SK-N-SH treated with all-trans-retinoic acid at 6 μM for 48 hours (cell line): Measurements from ENCODE around the gene TRIM33.

Experiments used
- ATAC-seq: fragments of 200-7000 bp; cut with Tn5 transposase; 3 replicates; pipeline ENCODE4 v1.9.1; 2020; ENCODE audit warnings: mild to moderate bottlenecking, moderate library complexity
- ARNTL ChIP-seq: fragments of 450-650 bp; formaldehyde crosslinking; IDR thresholded peaks from 2 replicates; pipeline ENCODE4 v1.5.0; 2020; ENCODE audit warnings: low read depth, mild to moderate bottlenecking, moderate library complexity, borderline replicate concordance
- BACH2 ChIP-seq: fragments of 250-450 bp; sonication (Bioruptor Pico); IDR thresholded peaks from 2 replicates; pipeline ENCODE4 v1.9.0; 2021; ENCODE audit warnings: mild to moderate bottlenecking, borderline replicate concordance
- CREB5 ChIP-seq: fragments of 250-450 bp; sonication (Bioruptor Pico); IDR thresholded peaks from 2 replicates; pipeline ENCODE4 v1.5.1; 2020; ENCODE audit warnings: low read depth, mild to moderate bottlenecking, moderate library complexity
- CSDC2 ChIP-seq: fragments of 250-450 bp; sonication (Bioruptor Pico); IDR thresholded peaks from 2 replicates; pipeline ENCODE4 v1.5.0; 2020; ENCODE audit warnings: mild to moderate bottlenecking, moderate library complexity
- ESRRG ChIP-seq: fragments of 250-450 bp; sonication (Bioruptor Pico); IDR thresholded peaks from 2 replicates; pipeline ENCODE4 v1.6.1; 2021; ENCODE audit warnings: mild to moderate bottlenecking
- ISL1 ChIP-seq: fragments of 250-450 bp; sonication (Bioruptor Pico); IDR thresholded peaks from 2 replicates; pipeline ENCODE4 v2.1.2; 2022; ENCODE audit warnings: mild to moderate bottlenecking, moderate library complexity
- OSR1 ChIP-seq: fragments of 250-450 bp; sonication (Bioruptor Pico); IDR thresholded peaks from 2 replicates; pipeline ENCODE4 v1.8.0; 2022; ENCODE audit warnings: moderate library complexity, mild to moderate bottlenecking, inconsistent platforms
- RARB ChIP-seq: fragments of 250-450 bp; sonication (Bioruptor Pico); IDR thresholded peaks from 2 replicates; pipeline ENCODE4 v1.8.0; 2021; ENCODE audit warnings: mild to moderate bottlenecking, moderate library complexity
- SNAI2 ChIP-seq: fragments of 250-450 bp; sonication (Bioruptor Pico); IDR thresholded peaks from 2 replicates; pipeline ENCODE4 v1.5.0; 2020; ENCODE audit warnings: mild to moderate bottlenecking, moderate library complexity
- TCF4 ChIP-seq: fragments of 250-450 bp; sonication (Bioruptor Pico); IDR thresholded peaks from 2 replicates; pipeline ENCODE4 v1.8.0; 2021; ENCODE audit warnings: mild to moderate bottlenecking, moderate library complexity, borderline replicate concordance
- TOX ChIP-seq: fragments of 250-450 bp; sonication (Bioruptor Pico); IDR thresholded peaks from 2 replicates; pipeline ENCODE4 v1.8.0; 2021; ENCODE audit warnings: mild to moderate bottlenecking, moderate library complexity, borderline replicate concordance
- TSHZ2 ChIP-seq: fragments of 250-450 bp; sonication (Bioruptor Pico); IDR thresholded peaks from 2 replicates; pipeline ENCODE4 v1.5.0; 2020; ENCODE audit warnings: mild to moderate bottlenecking, moderate library complexity
- ZC3H10 ChIP-seq: fragments of 250-450 bp; sonication (Bioruptor Pico); IDR thresholded peaks from 2 replicates; pipeline ENCODE4 v1.5.1; 2021; ENCODE audit warnings: mild to moderate bottlenecking, moderate library complexity
- ZFP3 ChIP-seq: fragments of 250-450 bp; sonication (Bioruptor Pico); IDR thresholded peaks from 2 replicates; pipeline ENCODE4 v1.5.0; 2020; ENCODE audit warnings: mild to moderate bottlenecking, moderate library complexity
- ZFP30 ChIP-seq: fragments of 450-650 bp; formaldehyde crosslinking; IDR thresholded peaks from 2 replicates; pipeline ENCODE4 v1.5.0; 2022; ENCODE audit warnings: mild to moderate bottlenecking, moderate library complexity
- ZNF565 ChIP-seq: fragments of 450-650 bp; formaldehyde crosslinking; conservative IDR thresholded peaks from 2 replicates; pipeline ENCODE4 v1.5.0; 2020; ENCODE audit warnings: low read depth, mild to moderate bottlenecking, moderate library complexity
- ZNF70 ChIP-seq: fragments of 450-650 bp; formaldehyde crosslinking; IDR thresholded peaks from 2 replicates; pipeline ENCODE4 v1.5.0; 2020; ENCODE audit warnings: mild to moderate bottlenecking, moderate library complexity
- ZNF8 ChIP-seq: fragments of 450-650 bp; formaldehyde crosslinking; IDR thresholded peaks from 2 replicates; pipeline ENCODE4 v1.5.0; 2020; ENCODE audit warnings: mild to moderate bottlenecking, moderate library complexity
- TF ChIP-seq, protein P1 (sequence below): fragments of 250-450 bp; sonication (Bioruptor Pico); IDR thresholded peaks from 2 replicates; pipeline ENCODE4 v1.8.0; 2021; ENCODE audit warnings: low read depth, mild to moderate bottlenecking, moderate library complexity, borderline replicate concordance
- TF ChIP-seq, protein P2 (sequence below): fragments of 250-450 bp; sonication (Bioruptor Pico); IDR thresholded peaks from 2 replicates; pipeline ENCODE4 v1.8.0; 2020; ENCODE audit warnings: mild to moderate bottlenecking, moderate library complexity, borderline replicate concordance
- TF ChIP-seq, protein P3 (sequence below): fragments of 250-450 bp; sonication (Bioruptor Pico); IDR thresholded peaks from 2 replicates; pipeline ENCODE4 v1.5.1; 2021; ENCODE audit warnings: mild to moderate bottlenecking, moderate library complexity

The TRIM33 gene

GRCh38 chr1:114545315-114545714 is 34.3 kb upstream of the TRIM33 start:
- no peak for ATAC-seq
- TF ChIP-seq ESRRG (CRISPR knock-in tag) (no peak), ZFP30 (CRISPR knock-in tag) (no peak), ISL1 (CRISPR knock-in tag) (no peak), OSR1 (no peak), ARNTL (no peak), CSDC2 (CRISPR knock-in tag) (no peak), ZFP3 (no peak), SNAI2 (CRISPR knock-in tag) (no peak), ZNF565 (CRISPR knock-in tag) (no peak), TSHZ2 (CRISPR knock-in tag) (no peak), RARB (CRISPR knock-in tag) (no peak), TOX (CRISPR knock-in tag) (no peak), TCF4 (CRISPR knock-in tag) (no peak), ZNF70 (no peak), ZNF8 (no peak)
- TF ChIP-seq, protein P1, sequence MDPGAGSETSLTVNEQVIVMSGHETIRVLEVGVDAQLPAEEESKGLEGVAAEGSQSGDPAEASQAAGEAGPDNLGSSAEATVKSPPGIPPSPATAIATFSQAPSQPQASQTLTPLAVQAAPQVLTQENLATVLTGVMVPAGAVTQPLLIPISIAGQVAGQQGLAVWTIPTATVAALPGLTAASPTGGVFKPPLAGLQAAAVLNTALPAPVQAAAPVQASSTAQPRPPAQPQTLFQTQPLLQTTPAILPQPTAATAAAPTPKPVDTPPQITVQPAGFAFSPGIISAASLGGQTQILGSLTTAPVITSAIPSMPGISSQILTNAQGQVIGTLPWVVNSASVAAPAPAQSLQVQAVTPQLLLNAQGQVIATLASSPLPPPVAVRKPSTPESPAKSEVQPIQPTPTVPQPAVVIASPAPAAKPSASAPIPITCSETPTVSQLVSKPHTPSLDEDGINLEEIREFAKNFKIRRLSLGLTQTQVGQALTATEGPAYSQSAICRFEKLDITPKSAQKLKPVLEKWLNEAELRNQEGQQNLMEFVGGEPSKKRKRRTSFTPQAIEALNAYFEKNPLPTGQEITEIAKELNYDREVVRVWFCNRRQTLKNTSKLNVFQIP (CRISPR knock-in tag) = no peak

DNA sequence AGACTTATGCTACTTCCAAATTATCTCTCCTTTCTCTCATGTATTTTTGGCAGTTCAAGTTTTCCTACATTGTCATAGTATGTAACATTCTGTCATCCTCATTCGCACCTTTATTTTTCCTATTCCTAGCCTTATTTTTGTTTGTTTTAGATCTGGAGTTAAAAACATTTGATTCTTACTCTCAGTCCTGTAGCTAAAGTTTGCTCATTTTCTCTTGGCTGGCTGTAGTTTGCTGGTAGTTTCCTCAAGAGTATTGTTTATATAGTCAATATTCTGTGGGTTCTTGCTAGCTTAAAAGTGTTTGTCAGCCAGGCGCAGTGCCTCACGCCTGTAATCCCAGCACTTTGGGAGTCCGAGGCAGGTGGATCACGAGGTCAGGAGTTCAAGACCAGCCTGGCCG is 29.8 kb upstream of the TRIM33 start:
- TF ChIP-seq ARNTL = no peak
- TF ChIP-seq ISL1 (CRISPR knock-in tag) = no peak
- no peak for TF ChIP-seq CREB5 (CRISPR knock-in tag)
- TF ChIP-seq, protein P1 (CRISPR knock-in tag) = no peak
- no peak for TF ChIP-seq BACH2 (CRISPR knock-in tag)
- no peak for TF ChIP-seq CSDC2 (CRISPR knock-in tag)
- TF ChIP-seq ZFP30 (CRISPR knock-in tag) = no peak
- TF ChIP-seq ESRRG (CRISPR knock-in tag) = no peak
- TF ChIP-seq, protein P2, sequence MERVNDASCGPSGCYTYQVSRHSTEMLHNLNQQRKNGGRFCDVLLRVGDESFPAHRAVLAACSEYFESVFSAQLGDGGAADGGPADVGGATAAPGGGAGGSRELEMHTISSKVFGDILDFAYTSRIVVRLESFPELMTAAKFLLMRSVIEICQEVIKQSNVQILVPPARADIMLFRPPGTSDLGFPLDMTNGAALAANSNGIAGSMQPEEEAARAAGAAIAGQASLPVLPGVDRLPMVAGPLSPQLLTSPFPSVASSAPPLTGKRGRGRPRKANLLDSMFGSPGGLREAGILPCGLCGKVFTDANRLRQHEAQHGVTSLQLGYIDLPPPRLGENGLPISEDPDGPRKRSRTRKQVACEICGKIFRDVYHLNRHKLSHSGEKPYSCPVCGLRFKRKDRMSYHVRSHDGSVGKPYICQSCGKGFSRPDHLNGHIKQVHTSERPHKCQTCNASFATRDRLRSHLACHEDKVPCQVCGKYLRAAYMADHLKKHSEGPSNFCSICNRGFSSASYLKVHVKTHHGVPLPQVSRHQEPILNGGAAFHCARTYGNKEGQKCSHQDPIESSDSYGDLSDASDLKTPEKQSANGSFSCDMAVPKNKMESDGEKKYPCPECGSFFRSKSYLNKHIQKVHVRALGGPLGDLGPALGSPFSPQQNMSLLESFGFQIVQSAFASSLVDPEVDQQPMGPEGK (CRISPR knock-in tag) = no peak
- no peak for TF ChIP-seq TSHZ2 (CRISPR knock-in tag)
- TF ChIP-seq SNAI2 (CRISPR knock-in tag) = no peak
- no peak for TF ChIP-seq OSR1
- no peak for TF ChIP-seq ZC3H10 (CRISPR knock-in tag)
- TF ChIP-seq ZNF8 = no peak
- TF ChIP-seq, protein P3, sequence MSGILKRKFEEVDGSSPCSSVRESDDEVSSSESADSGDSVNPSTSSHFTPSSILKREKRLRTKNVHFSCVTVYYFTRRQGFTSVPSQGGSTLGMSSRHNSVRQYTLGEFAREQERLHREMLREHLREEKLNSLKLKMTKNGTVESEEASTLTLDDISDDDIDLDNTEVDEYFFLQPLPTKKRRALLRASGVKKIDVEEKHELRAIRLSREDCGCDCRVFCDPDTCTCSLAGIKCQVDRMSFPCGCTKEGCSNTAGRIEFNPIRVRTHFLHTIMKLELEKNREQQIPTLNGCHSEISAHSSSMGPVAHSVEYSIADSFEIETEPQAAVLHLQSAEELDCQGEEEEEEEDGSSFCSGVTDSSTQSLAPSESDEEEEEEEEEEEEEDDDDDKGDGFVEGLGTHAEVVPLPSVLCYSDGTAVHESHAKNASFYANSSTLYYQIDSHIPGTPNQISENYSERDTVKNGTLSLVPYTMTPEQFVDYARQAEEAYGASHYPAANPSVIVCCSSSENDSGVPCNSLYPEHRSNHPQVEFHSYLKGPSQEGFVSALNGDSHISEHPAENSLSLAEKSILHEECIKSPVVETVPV (CRISPR knock-in tag) = no peak

More for the DNA sequence above, 29.8 kb upstream of the TRIM33 start:
- no peak for ATAC-seq
